HG02973 (cell line): ENCODE measurements around the gene KRTAP3-3.

Experiments
- ATAC-seq: cut with Tn5 transposase; IDR thresholded peaks from one replicate; pipeline ENCODE4 v1.9.1; 2021; ENCODE audit warnings: moderate library complexity; ENCODE audit not compliant: unreplicated experiment

The KRTAP3-3 gene

DNA sequence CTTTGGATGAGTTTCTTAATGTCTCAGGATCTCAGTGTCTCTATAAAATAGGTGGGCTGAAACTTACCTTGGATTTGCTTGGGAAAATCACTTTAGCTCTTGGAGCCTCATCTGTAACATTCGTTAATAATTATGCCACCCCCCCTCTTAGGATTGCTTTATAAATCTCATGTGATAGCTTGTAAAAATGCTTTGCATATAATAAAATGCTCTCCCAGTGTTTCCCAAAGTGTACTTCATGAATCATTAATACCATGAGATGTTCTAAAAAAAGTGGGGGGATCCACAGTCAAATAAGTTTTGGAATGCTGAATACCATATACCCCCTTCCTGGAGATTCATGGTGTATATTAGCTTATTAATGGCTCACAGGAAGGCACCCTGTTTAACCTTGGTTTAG lies 32.4 kb downstream of the KRTAP3-3 start:
- ATAC-seq: no peak

DNA sequence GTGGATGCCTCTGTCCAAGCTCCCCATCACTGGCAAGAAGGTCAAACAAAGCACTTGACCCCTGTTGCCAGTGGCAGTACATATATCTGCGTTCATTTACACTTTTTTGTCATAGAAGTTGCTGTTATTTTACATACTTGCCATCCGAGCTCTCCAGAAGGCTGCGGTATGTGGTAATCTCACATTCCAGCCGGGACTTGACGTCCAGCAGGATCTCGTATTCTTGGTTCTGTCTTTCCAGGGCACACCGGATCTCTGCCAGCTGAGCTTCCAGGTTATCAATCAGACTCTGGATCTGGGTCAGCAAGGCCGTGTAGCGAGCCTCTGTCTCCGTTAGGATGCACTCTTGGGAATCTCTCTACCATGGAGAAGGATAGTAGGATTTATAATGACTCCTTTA lies 33.8 kb downstream of the KRTAP3-3 start:
- ATAC-seq: no peak

GRCh38 chr17:40958086-40958953 lies 35.6 kb downstream of the KRTAP3-3 start:
- no peak for ATAC-seq

DNA sequence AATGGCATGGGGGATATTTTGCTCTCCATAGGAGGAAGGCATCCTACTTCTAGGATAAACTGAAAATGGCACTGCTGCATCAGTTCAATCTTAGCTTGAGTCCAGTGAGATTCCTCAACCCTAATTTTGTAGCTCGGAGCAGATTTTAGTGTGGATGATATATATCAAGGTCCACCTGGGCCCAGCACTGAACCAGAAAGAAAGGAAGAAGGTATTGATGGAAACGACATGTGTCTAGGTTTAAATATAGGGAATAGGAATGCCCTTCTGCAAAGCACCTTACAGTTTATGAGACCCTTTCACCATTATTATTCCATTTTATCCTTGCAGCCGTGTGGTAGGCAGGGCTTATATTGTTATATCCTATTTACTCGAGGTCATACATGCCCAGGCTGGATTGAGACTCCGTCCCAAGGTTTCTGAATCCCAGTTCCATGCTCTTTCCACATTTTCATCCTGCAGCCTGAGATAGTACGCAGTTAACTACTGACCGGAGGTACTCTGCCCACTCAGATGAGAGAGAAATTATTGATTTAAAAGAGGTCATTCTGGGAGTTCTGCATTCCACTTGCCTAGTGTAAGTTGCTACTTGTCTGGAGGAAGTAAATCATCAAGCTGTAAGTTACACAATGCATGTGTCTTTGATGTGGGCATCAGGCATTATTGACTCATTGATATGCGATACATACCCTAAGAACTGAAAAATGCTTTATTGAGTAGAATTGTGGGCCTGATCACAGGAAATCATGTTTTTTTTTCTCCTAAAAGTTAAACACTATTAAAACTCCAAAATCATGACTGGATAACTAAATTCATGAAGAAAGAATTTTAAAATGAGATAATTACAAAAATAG lies 37.3 kb downstream of the KRTAP3-3 start:
- no peak for ATAC-seq

- no peak for ATAC-seq
These were observed 40.1 kb downstream of the KRTAP3-3 start for GRCh38 chr17:40953881-40954280.

DNA sequence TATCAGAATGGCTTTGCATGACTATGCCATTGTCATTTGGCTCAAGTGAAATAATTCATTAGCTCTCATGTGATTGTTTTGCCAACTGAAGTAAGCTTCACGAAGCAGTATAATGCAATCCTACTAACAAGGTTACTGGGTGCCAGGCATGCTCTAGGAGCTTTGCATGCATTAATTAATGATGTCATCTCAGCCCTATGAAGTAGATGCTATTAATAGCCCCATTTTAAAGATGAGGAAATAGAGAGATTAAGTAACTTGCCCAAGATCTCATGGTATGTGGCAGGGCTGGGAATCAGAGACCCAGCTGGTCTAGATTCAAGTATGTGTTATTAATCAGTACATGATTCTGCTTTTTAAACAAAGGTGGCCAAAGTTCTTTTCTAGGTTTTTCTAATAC lies 41.3 kb downstream of the KRTAP3-3 start:
- ATAC-seq: no peak

DNA sequence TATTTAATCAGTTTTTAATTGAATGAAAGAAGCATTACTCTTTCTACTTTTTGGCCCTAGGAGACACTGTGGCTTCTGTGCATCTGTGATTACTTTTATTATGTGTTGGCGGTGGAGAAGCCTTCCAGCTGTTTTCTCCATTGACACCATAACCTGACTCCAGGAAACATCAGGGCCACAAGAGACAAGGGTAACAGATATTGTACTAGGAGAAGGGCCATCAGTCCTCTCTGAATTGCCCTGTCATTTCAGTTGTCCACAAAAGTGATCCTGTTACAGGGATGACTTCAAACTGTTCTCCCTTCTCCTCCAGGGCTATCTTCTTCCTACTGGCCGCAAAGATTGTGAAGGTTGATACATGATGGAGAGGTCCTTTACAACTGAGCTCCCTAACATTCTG lies 41.8 kb downstream of the KRTAP3-3 start:
- no peak for ATAC-seq

GRCh38 chr17:40951011-40951622 lies 42.8 kb downstream of the KRTAP3-3 start:
- no peak for ATAC-seq

- ATAC-seq: no peak
These were observed 43.8 kb downstream of the KRTAP3-3 start for GRCh38 chr17:40950176-40950575.

- ATAC-seq: no peak
These were observed 44.5 kb downstream of the KRTAP3-3 start for GRCh38 chr17:40949418-40949817.

GRCh38 chr17:40947929-40948328 lies 46.0 kb downstream of the KRTAP3-3 start:
- ATAC-seq: no peak

GRCh38 chr17:40945414-40945813 lies 48.5 kb downstream of the KRTAP3-3 start:
- ATAC-seq: no peak

DNA sequence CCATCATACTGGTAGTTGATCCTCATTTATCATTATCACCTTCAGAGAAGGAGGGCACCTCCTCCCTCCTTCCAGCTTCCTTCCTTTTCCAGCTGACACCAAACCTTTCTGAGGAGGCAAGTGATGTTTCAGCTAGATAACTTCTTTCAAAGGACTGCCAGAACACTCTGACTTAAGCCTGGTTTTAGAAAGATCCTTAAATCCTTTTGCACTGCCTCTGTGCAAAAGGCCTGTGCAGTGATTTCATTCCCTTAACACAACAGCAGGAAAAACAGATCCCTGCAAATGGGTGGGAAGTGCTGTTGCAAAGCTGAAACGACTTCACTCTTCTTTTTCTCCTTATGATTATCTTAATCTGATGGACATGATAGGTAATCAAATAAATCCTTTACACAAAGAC lies 49.4 kb downstream of the KRTAP3-3 start:
- ATAC-seq: no peak
